Duodenal mucosa (tissue), 2 donors: ENCODE results near the gene PLPP3.

ENCODE experiments used
- H3K27ac ChIP-seq: one replicate; pipeline ENCODE4 v1.7.0; 2013; ENCODE audit warnings: low read depth, low read length
- H3K27me3 ChIP-seq, 2 donors: one replicate each; pipeline ENCODE4 v1.7.0; 2013; ENCODE audit warnings: low read length in 2 of 2, control low read depth in 1 of 2; ENCODE audit not compliant: insufficient read depth in 2 of 2, control insufficient read depth in 1 of 2
- H3K36me3 ChIP-seq, 2 donors: one replicate each; pipeline ENCODE4 v1.7.0; 2013; ENCODE audit warnings: low read length in 2 of 2, control low read depth in 1 of 2; ENCODE audit not compliant: insufficient read depth in 2 of 2, control insufficient read depth in 1 of 2
- H3K4me1 ChIP-seq, 2 donors: one replicate each; pipeline ENCODE4 v1.7.0; 2013; ENCODE audit warnings: low read length in 2 of 2, control low read depth in 1 of 2; ENCODE audit not compliant: insufficient read depth in 2 of 2, control insufficient read depth in 1 of 2
- H3K4me3 ChIP-seq, 2 donors: one replicate each; pipeline ENCODE4 v1.7.0; 2013; ENCODE audit warnings: low read length in 2 of 2, low read depth in 1 of 2
- H3K9ac ChIP-seq, 2 donors: one replicate each; pipeline ENCODE4 v1.7.0; 2013; ENCODE audit warnings: low read length in 2 of 2, low read depth in 1 of 2
- H3K9me3 ChIP-seq, 2 donors: one replicate each; pipeline ENCODE4 v1.7.0; 2013; ENCODE audit warnings: low read length in 2 of 2, control low read depth in 1 of 2; ENCODE audit not compliant: control insufficient read depth in 1 of 2

The PLPP3 gene

DNA sequence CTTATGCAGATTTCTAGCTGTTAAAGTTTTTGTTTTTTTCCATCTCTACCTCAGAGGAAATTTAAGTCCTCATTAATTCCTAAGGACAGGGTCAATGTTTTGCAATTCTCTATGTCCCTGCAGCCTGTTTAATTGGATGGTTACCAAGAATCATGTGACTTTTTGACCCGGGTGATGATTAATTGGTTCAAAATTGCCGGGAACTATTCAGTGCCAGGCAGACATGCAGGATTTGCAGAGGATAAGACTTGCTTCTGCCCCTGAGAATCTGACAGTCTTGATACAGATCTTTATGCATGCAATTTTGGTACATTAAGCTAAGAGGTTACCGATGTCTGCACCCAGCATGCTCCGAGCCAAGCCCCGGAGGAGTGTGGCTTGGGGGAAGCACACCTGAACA lies 87.9 kb downstream of the PLPP3 start:
- Histone ChIP-seq H3K27ac (no peak overlapping the region), H3K27me3 (no peaks in the 10 kb centered on the region), H3K4me3 (no peak overlapping the region), H3K9me3 (no peaks in the 10 kb centered on the region), H3K36me3 (peaks cover 10 to 15% of the 10 kb centered on the region in 2 donors), H3K4me1 (peaks cover 4 to 14% of the 10 kb centered on the region in 2 donors), H3K9ac (no peak overlapping the region)

GRCh38 chr1:56490619-56491018 lies 88.7 kb downstream of the PLPP3 start:
- Histone ChIP-seq H3K27ac (no peak overlapping the region), H3K9me3 (no peaks in the 10 kb centered on the region), H3K4me3 (no peak overlapping the region), H3K36me3 (peaks cover 9% of the 10 kb centered on the region in 2 donors), H3K27me3 (no peaks in the 10 kb centered on the region), H3K4me1 (peaks cover 4 to 11% of the 10 kb centered on the region in 2 donors), H3K9ac (no peak overlapping the region)

DNA sequence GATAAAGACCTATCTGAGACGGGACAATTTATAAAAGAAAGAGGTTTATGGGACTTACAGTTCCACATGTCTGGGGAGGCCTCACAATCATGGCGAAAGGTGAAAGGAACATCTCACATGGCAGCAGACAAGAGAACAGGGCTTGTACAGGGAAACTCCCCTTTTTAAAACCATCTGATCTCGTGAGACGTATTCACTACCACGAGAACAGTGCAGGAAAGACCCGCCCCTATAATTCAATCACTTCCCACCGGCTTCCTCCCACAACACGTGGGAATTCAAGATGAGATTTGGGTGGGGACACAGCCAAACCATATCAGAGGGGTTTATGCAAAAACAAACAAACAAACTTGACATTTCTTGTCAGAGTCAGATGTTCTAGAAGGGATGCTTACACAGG lies 89.7 kb downstream of the PLPP3 start:
- H3K27ac ChIP-seq, result no peak overlapping the region

GRCh38 chr1:56484695-56485094 lies 94.7 kb downstream of the PLPP3 start:
- Histone ChIP-seq H3K9ac (no peak overlapping the region), H3K27ac (no peak overlapping the region), H3K9me3 (no peaks in the 10 kb centered on the region), H3K27me3 (peaks cover 0 to 3% of the 10 kb centered on the region in 2 donors), H3K4me3 (no peak overlapping the region), H3K36me3 (no peaks in the 10 kb centered on the region), H3K4me1 (no peaks in the 10 kb centered on the region)

More for the DNA sequence above, 89.7 kb downstream of the PLPP3 start:
- no peaks in the 10 kb centered on the region for H3K27me3 ChIP-seq
- no peaks in the 10 kb centered on the region for H3K9me3 ChIP-seq
- no peak overlapping the region for H3K4me3 ChIP-seq
- peaks cover 4 to 11% of the 10 kb centered on the region in 2 donors for H3K4me1 ChIP-seq
- H3K36me3 ChIP-seq, result peaks cover 3 to 7% of the 10 kb centered on the region in 2 donors
- no peak overlapping the region for H3K9ac ChIP-seq

GRCh38 chr1:56483104-56483503 lies 96.3 kb downstream of the PLPP3 start:
- Histone ChIP-seq H3K4me1 (no peaks in the 10 kb centered on the region), H3K9me3 (no peaks in the 10 kb centered on the region), H3K27me3 (peaks cover 0 to 6% of the 10 kb centered on the region in 2 donors), H3K9ac (no peak overlapping the region), H3K4me3 (no peak overlapping the region), H3K27ac (no peak overlapping the region), H3K36me3 (no peaks in the 10 kb centered on the region)

DNA sequence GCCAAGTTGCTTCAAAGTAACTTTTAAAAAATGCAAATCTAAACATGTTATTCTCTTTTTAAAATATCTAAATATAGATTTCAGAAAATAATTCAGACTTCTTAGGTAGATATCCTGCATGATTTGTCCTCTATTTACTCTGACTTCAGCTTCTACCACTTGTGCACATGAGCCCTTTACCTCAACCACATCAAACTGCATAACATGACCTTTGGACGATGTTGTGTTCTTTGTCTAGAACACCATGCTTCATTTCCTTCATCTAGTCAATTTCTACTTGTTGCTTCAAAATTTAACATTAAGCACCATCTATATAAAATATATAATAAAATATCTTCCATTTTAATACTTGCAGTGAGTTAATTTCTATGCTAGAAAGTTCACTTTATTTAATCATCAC lies 96.9 kb downstream of the PLPP3 start:
- no peaks in the 10 kb centered on the region for H3K36me3 ChIP-seq
- H3K4me3 ChIP-seq, result no peak overlapping the region
- no peaks in the 10 kb centered on the region for H3K4me1 ChIP-seq
- H3K27me3 ChIP-seq, result peaks cover 0 to 6% of the 10 kb centered on the region in 2 donors
- H3K27ac ChIP-seq, result no peak overlapping the region
- H3K9ac ChIP-seq, result no peak overlapping the region
- no peaks in the 10 kb centered on the region for H3K9me3 ChIP-seq

DNA sequence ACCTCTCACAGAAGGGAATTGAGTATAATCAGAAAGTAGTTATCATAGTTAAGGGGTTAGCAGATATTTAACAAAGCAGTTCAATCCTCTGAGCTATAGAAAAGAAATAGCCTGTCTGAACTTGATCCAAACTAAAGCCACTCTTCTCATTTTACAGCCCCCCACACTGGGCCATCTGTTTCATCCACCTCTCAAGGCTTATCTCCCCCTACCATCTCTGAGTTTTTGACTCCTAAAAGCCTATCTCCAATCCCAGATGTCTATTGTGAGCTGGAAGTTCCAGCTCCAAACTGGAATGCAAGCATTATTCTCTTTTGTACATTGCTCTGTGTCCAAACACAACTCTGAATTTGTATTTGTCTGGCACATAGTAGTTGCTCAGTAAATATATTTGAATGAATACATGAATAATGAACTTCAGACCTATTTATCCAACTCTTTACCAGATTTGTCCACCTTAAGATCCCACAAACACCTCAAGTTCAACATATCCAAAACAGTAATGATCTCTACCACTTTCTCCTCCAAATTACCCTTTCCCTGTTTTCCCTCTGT lies 98.1 kb downstream of the PLPP3 start:
- Histone ChIP-seq H3K9me3 (no peaks in the 10 kb centered on the region), H3K4me1 (peaks cover 0 to 6% of the 10 kb centered on the region in 2 donors), H3K27ac (no peak overlapping the region), H3K9ac (no peak overlapping the region), H3K4me3 (no peak overlapping the region), H3K36me3 (no peaks in the 10 kb centered on the region), H3K27me3 (peaks cover 0 to 6% of the 10 kb centered on the region in 2 donors)

GRCh38 chr1:56478734-56479133 lies 100.6 kb downstream of the PLPP3 start:
- H3K4me1 ChIP-seq, result peaks cover 0 to 6% of the 10 kb centered on the region in 2 donors
- H3K4me3 ChIP-seq, result no peak overlapping the region
- H3K27me3 ChIP-seq, result peaks cover 0 to 4% of the 10 kb centered on the region in 2 donors
- H3K9ac ChIP-seq, result no peak overlapping the region
- no peaks in the 10 kb centered on the region for H3K36me3 ChIP-seq
- no peaks in the 10 kb centered on the region for H3K9me3 ChIP-seq
- H3K27ac ChIP-seq, result no peak overlapping the region

DNA sequence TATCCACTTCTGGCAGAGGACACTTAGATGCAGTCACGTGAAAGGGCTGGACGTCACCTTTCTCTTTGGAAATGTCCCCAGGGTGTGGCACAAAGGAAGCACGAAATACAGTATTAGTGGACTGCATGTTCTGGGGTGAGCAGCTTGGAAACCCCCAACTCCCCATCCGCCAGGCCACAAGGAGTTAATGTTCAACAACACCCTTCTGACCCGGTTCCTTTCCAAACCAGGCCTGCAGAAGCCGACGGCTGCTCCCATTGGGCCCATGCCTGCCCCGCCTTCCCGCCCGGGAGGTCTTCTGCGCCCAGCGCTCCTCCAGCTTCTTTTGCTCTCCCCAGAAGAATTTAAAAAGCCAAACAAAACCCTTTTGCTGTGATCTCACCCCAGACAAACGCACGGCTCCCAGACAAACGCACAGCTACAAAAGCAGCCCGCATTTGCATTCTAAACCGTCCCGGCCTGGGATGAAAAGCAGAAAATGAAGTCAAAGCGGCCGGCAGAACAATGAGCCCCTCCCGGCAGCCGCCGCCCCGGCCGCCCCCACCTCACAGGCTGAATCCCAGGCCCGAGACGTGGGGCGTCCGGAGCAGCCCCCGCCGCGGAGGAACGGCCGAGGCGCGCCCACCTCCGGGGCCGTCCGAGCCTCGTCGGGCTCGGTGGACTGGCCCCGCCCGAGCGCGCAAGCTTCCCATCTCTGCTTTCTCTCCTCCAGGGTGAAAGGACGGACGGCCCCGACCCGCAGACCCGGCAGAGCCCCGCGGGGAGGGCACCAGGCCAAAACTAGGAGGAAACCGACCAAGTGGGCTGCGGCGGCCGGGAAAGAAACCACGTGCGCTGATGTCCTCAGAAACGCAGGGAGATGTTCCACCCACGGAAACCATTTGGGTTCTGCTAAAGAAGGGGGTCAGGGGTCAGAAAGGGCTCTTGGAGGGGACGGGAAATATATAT lies 101.9 kb downstream of the PLPP3 start:
- Histone ChIP-seq H3K27me3 (peaks cover 0 to 3% of the 10 kb centered on the region in 2 donors), H3K9ac (peak overlapping the region in 1 of 2 donors; percentile 26), H3K4me1 (peaks cover 0 to 6% of the 10 kb centered on the region in 2 donors), H3K4me3 (peak overlapping the region; percentile 63), H3K9me3 (no peaks in the 10 kb centered on the region), H3K27ac (peak overlapping the region; percentile 74), H3K36me3 (no peaks in the 10 kb centered on the region)

GRCh38 chr1:56473582-56474270 lies 105.6 kb downstream of the PLPP3 start:
- no peaks in the 10 kb centered on the region for H3K36me3 ChIP-seq
- H3K9me3 ChIP-seq, result no peaks in the 10 kb centered on the region
- H3K27ac ChIP-seq, result no peak overlapping the region
- H3K4me3 ChIP-seq, result no peak overlapping the region
- peaks cover 0 to 3% of the 10 kb centered on the region in 2 donors for H3K27me3 ChIP-seq
- peaks cover 0 to 6% of the 10 kb centered on the region in 2 donors for H3K4me1 ChIP-seq
- H3K9ac ChIP-seq, result no peak overlapping the region
